Daoy (cell line): ENCODE measurements around the gene MAS1L. TPM values are rescaled to one million over a fixed set of nuclear protein-coding genes. Genes with fewer than 3 reads are reported as not detected.

Experiments
- DNase-seq: peaks from one replicate; pipeline ENCODE4 v3.0.0-alpha.2; 2015; ENCODE audit warnings: low read depth
- total RNA-seq: library from RNA; depleted of rRNA; stranded (reverse); fragments of >200 nt; shearing (Covaris generic); gene quantifications from 2 replicates; pipeline ENCODE4 v1.2.3, GENCODE V29; 2014

The MAS1L gene
- total RNA-seq, 1 experiment from 2014 or later, result not detected

DNA sequence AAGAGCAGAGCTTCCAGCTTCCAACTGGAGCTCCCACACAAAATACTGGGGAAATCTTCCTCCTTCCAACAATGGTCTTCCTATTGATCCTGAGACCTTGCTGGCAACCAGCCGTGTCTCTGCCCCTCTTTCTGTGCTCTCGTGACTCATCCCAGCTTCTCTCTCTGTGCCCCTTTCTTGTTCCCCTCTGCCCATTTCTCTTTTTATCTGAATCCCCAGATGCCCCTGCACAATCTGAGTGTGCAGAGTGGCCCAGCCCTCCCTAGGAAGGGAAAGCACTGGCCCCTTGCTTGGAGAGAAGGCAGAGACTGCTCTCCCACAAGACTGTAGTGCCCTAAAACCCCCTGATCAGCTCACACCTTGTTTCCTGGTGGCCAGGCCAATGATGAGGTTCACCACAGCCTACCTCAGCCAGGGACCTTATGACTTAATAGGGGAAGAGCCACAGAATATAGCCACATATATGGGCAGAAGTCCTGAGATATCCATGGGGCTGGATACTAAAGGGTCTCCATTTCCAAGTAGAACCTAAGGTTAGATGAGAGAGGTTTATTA lies 23.1 kb upstream of the MAS1L start:
- DNase-seq, result no peak

DNA sequence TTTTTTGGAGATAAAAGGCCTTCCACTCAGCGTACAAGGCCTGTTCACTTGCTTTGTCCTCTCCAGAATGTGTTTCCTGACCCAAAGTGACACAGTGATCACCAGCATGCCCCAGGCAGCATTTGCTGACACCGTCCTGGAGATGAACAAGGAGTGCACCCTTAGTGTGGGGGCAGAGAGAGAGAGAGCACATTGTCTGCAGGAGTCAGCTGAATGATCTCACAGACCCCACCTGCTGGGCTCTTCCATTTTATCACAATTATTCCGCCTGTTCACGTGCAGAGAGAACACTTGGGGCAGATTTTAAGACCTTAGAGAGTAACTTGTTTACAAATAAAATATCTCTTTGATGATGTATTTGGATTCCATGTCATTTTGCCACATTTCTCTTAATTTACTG lies 22.4 kb upstream of the MAS1L start:
- DNase-seq, result no peak

DNA sequence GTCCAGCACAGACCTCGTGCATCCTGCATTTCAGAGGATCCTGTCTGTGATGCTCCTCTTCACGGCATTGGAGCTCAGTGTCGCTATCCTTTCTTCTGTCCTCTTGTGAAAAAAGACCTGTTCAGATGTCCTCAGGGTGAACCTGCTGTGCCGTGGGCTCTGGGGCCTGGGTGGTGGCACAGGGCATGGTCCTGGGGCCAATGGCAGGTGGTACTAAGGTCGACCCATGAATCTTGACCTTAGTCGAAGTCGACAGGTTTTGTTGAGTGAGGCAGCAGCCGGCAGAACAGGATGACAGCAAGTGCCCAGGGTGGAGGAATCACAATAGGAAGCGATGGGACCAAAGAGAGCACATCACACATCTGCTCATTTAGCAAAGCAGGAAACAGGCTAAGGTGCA lies 22.0 kb upstream of the MAS1L start:
- DNase-seq, result no peak

DNA sequence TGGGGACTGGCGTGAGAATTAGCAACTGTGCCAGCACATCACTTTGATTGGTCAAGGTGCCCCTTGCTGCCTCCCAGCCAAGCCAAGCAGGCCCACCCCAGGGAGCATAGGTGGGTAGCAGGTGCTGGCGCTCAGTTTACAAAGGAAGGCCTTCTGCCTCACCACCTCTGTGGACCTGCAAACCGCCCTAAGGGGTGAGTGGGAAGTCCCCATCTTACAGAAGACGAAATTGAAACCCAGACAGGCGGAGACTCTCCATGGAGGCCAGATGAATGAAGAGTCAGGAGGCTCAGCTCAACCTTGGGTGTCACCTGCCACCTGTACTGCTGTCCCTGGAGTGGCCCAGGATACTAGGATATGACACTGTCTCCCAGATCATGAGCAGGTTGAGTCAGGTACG lies 21.5 kb upstream of the MAS1L start:
- no peak for DNase-seq

DNA sequence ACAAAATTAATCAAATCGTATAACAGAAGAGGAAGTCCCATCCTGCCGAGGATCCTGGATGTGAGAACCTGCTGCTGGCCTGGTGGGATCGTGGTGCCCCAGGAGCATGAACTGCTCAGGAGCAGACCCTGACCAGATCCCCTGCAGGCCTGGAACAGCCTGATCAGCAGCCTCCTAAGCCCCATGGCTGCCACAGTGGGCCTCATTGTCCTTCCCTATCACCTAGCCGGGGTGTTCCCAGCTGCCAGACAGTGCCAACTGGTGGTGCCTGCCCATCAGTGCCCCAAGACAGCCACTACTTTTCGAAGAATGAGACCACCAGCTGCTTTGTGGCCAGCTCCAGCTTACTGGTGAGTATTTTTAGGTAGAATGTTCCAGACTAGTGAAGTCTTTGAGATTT lies 19.6 kb upstream of the MAS1L start:
- no peak for DNase-seq

DNA sequence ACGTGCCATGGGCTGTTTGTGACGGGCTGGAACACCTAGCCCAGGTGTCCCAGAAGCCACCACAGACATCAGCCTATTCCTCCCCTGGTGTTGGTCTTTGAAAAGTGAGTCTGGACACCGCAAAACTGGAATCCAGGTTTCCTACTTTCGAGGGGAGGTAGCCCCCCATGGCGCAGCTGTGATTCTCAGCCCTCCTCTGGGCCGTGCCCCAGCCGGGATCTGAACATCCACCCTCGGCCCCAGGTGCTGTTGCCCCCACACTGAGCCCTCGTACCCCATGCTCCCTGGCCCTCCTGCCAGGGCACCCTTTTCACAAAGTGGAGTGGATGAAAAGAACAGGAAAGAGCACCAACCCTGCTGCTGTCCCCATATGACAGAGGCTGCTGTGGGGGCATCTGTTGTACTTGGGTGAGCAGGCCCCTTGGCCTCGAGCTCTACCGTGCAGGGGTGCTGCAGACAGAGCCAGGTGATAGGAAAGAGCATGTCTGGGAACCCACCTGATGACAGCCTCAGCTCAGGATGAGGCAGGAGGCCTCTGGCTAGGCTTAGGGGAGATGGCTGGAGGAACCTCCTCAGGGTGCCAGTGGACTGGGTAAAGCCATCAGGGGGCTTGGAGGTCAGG lies 18.8 kb upstream of the MAS1L start:
- DNase-seq, result no peak

DNA sequence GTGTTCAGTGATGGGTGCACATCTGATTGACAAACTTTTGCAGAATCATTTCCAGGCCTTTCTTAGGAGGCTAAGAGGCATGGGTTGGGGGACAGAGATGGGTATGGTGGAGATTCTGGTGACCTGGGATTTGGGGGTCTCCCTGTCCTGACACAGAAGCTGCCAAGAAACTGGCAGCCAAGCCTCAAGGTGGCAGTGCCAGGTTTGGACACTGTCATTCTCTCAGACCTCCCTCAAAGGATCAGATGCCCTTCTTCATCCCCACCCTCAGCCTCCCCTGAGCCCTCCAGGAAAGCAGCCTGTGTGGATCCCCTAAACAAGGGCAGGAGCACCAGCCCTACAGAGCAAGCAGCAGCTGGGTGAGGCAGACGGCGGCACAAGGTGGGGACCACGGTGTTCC lies 18.1 kb upstream of the MAS1L start:
- no peak for DNase-seq

DNA sequence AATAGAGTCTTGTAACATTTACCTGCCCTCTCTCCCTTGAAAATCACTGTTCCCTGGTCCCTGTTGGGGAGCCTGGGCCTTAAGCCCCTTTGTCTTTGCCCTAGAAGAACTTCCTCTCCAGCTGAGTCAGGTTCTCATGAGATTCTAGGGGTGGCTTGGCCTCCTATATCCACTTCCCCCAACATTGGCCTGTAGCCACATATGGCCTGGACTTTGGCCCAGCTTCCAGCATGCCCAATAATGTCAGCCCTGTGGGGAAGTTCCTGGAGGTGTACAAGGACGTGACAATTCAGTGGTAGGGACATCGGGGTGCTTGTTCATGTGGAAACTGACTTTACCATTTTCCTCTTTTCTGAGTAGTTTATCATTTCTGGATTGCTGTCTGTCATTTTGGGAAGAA lies 17.2 kb upstream of the MAS1L start:
- DNase-seq, result no peak

DNA sequence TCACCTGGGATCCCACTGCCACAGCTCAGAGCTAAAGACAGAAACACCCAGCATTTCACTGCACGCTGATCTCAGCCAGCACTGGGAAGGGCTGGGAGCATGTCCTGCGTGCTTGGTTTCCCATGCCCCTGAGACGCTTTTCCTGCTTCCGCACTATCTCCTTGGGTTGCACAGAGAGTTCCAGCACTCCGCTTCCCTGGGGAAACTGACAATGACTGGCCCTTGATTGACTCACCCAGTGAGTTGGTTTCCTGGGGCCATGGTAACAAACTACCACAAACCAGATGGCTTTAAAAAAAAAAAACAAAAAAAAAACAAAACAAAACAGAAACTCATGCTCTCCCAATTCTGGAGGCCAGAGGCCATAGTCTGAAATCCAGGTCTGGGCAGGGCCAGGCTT lies 14.8 kb upstream of the MAS1L start:
- DNase-seq, result peak; percentile 90

DNA sequence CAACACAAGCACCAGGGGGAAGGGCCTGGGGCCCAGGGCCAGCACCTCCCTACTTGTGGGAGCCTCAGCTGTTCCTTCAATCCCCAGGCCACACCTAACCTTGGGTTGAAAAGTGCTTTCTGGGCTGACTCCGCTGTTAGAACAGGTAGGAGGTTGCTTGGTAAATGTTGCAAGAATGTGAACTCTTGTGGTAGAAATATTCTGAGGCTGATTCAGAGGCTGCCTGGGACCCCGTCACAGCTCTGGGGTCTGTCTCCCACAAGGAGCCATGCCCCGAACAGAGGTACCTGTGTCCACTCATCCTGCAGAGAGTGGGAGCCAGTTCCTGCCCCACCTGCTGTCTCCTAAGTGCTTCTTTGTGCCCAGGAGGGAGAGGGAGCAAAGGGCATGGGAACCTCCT lies 14.4 kb upstream of the MAS1L start:
- peak; percentile 45 for DNase-seq

DNA sequence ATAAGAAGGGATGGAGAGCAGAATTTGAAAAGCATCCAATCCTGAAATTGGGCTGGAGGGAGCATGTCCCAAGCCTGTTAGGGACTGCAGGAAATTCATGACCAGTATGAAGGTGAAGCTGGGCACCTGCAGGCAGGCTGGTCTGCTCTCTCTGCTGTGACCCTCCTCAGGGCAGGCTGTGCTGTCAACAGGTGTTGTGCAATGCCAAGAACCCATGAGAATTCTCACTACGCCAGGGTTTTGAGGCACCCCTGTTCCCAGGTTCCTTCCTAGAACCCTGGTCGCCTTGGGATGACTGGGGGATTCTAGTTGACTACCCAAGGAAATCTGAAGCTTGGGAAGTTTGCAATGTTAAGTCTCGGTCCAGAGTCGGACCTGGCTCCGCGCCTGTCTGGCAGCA lies 13.3 kb upstream of the MAS1L start:
- no peak for DNase-seq

DNA sequence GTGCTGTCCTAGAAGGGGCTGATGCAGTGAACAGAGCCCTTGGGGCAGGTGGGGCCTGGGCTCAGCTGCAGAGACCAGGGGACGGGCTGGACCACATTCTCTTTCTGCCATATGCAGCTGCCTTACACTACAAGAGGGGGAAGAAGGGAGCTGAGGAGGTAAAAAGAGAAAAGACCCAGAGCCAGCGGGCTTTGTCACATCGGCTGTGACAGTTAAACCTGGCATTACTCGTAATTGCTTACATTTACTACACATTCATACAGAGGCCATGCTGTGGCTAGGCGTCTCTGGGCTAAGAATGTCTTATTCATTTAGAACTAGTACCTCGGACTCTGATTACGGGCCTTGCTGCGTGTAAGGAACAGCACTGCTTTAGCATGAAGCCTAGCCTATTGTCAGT lies 12.8 kb upstream of the MAS1L start:
- no peak for DNase-seq

DNA sequence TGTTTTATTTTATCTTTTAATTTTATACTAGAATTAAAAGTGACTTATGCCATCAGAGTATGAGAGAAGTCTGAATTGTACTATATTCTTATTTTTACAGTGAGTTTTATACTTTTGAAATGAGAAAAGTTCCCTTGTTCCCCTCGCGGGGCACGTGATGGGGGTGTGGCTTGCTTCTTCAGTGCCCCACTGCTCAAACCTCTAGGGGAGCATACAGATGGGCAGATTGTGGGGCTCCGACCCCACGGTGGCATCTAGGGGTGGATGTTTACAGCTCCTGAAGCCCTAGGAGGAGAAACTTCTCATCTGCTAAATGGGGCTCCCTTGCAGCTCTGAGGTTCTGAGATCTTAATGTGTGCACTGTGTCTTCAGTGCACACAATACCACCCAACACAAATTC lies 11.9 kb upstream of the MAS1L start:
- no peak for DNase-seq

DNA sequence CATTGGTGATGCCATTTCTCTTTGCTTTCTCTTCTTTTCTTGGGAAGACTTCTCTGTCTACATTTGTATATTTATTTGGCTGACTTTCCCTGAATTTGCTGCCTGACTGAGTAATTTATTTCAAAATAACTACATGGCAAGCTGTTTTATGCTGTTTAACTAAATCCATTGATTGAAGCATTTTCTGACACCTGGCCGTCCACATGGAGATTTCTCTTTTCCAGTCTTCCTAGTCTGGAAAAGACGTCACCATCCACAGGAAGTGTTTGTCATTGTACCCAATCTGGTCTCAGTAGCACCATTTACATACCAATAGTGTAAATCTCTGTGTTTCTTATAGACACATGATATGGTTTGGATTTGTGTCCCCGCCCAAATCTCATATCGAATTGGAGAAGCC lies 9.2 kb upstream of the MAS1L start:
- DNase-seq, result no peak

DNA sequence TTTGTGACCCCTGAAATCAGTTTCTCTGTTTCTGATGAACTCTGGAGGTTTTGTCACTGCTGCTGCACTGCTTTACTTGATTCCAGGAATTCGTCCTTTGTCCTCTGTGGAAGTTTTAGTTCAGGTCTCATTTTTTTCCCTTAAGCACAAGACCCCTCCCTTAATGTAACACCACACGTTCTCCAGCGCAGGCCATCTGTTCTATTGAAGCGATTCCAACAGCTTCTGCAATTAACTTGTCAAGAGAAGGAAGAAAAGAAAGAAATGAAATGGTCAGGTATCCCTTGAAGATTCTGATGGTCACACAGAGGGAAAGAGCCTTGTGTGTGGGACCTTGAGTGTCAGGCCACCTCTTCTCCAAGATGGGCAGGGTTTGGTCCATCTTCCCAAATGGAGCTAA lies 7.8 kb upstream of the MAS1L start:
- no peak for DNase-seq

DNA sequence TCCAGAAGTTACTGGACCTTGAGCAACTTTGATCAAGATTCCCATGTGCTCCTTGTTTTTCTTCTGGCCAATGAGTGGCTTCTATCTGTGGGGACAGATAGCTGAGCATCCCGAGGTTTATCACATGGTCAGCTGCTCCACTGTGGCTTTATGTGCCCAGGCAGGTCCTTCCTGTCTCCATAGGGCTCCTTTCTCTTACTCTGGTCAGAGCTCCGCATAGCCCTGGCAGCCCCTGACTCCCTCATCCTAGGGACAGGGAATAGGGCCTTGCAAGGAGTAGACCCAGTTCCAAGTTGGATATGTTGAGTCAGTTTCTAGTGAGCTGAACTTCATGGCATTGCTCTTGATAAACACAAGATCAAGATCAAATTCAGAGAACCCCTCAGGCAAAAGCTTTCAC lies 6.4 kb upstream of the MAS1L start:
- DNase-seq, result no peak

DNA sequence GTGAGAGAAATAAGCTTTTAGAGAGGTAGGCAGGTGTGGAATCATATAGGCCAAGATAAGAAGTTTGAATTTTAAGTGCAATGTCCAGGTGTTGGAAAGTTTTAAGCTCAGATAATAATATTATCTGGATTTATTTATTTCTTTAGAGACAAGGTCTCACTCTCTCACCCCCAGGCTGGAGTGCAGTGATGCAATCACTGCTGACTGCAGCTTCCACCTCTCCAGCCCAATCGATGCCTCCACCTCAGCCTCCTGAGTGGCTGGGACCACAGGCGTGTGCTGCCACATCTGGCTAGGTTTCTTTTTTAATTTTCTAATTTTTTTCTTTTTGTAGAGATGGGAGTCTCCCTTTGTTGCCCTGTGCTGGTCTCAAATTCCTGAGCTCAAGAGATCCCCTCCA lies 5.5 kb upstream of the MAS1L start:
- no peak for DNase-seq

DNA sequence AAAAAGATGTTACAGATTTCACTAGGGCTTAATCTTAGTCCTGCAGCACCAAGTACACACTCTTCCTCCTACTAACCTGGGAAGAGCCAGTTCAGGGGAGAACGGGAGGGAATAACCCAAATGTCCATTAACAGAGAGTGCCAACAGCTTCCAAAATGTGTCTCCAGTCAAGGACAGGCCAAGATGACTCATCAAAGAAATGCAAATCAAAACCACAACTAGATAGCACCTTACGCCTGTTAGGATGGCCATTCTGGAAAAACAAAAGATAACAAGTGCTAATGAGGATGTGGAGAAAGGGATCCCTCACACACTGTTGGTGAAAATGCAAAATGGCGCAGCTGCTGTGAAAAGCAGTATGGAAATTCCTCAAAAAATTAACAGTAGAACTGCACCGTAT lies 3.8 kb upstream of the MAS1L start:
- DNase-seq, result no peak

DNA sequence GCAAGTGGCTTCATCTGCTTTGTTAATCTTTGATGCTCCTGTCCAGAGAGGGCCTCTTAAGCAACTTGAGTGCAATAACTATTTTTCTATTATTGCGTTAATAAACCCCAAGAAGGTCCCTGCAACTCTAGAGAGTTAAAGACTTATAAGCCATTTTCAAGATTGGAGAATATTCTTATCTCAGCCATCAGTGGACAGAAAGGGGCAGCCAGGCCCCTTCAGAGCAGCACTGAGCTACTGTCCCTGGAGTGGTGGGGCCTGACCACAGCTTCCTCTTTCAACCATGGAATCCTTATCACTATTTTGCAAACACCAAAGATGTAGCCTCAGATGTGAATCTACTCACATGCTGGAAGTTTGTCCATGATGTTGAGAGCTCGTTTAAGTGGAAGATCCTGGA lies 2.8 kb upstream of the MAS1L start:
- no peak for DNase-seq

DNA sequence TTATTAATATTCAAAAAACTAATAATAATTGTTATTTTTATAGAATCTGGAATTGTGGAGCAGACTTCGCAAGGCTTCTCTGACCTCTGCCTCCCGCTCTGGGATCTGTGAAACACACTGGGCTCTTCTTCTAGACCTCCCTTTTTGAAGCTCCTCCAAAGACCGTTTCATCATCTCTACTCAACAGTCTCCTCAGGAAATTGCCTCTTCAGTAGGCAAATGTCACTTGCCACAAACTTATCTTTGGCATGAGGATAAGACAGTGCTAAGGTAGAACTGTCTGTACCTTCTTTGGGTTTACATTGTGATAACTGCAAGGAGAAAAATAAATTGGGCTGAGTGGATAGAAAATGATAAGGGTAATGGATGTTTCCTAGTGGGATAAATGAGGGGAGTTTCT lies 2.3 kb upstream of the MAS1L start:
- no peak for DNase-seq

DNA sequence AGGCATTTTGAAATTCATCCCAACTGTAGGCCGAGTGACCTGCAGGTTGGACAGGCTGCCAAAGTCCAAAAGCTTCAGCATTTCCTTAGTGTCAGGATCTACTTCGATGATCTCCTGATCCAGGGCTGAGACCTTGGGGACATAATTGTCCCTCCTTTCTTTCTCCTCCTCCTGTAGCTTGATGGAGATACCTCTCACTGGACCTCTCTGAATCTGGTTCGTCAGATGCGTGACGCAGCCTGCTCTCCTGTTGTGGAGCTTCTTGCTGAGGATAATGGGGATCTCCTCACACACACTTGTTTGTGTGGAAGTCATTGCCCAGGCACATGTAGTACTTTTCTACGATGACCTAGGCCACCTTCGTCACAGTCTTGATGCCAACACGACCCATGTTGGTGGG lies 1.5 kb upstream of the MAS1L start:
- no peak for DNase-seq

DNA sequence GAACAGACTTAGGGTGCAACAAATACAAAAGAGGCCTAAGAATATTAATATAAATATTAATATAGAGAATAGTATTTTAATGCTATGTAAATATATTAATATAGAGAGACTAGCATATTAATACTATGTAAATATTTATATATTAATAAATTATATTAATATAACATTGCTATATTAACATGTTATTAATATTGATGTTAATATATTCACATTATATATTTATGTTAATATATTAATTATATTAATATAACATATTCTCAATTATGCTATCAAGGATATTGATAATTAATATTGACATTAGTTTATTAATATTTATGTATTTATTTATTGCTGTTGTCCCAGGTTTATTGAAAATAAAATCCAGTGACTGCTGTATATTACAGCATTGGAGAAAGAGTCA lies 1.1 kb upstream of the MAS1L start:
- no peak for DNase-seq

DNA sequence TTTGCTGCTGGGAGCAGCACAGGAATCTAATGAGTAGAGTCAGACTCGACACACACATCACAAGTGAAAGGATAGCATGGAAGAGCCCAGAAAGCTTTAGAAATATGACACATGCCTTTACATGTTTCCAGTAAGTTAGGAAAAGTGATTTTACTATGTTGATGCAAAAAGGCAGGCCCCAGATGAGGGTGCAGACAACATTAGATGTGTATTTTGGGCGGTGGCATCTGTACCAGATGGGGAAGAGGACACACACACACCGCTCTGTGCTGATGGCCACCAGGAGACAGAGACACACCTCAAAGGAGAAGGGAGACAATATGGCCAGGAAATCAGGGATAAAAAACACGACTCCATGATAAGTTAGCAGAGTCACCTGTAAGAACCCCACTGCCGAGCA lies 625 bp downstream of the MAS1L start:
- no peak for DNase-seq

DNA sequence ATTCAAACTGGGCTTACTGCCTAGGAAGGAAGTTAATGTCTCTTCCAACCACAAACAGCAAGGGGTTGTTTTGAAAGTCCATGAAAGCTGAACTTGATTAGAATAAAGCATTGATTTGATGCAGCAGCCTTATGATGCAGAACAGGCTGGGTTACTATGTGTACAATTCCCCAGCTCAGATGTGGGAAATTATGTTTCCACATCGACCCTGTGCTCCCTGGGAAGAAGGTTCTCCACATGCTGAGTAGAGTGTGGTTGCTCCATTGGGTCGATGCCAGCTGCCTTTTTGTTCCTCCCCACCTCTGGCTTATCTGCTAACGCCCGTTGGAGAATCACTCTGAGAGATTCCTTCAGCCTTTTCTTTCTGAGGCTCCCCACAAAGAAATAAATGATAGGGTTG lies 1.2 kb downstream of the MAS1L start:
- no peak for DNase-seq

DNA sequence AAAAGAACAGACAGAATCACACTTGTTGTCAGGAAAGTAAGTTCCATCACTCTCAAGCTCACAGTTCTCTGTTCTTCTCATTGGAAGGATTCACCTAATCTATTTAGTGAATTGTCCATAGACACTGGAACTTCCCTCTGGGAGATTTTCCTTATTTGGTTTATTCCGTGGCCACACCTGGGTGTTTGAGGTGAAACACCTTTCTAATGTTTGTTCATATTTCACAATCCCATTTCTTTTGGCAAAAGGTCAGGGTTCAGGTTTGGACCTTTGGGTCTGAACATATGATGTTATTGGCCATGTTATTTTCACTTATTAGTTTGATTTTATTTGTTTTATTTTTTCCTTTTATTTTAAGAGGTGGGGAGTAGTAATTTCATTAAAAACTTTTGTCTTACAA lies 4.0 kb downstream of the MAS1L start:
- no peak for DNase-seq
